ELF-1 (cell line): ENCODE data around the gene CNTLN.
"Not testable (repeated sequence)": the region's sequence is repeated elsewhere in the genome, so short reads cannot be mapped to it uniquely, and the experiment has no call there.

Experiments used
- DNase-seq: peaks from one replicate; pipeline ENCODE4 v3.0.0-alpha.2; 2016; ENCODE audit warnings: low read depth, low spot score

The CNTLN gene

GRCh38 chr9:17293685-17294084 is 158.8 kb downstream of the CNTLN start:
- DNase-seq, result no peak

- DNase-seq, result no peak
Measured at GRCh38 chr9:17294822-17295624, 160.2 kb downstream of the CNTLN start.

GRCh38 chr9:17315341-17315740 is 180.5 kb downstream of the CNTLN start:
- no peak for DNase-seq

GRCh38 chr9:17318821-17319320 is 184.0 kb downstream of the CNTLN start:
- DNase-seq, result no peak

- no peak for DNase-seq
Measured at GRCh38 chr9:17319864-17320263, 185.0 kb downstream of the CNTLN start.

GRCh38 chr9:17322882-17323864 is 188.3 kb downstream of the CNTLN start:
- no peak for DNase-seq

- DNase-seq, result no peak
Measured at GRCh38 chr9:17328331-17328730, 193.5 kb downstream of the CNTLN start.

- no peak for DNase-seq
Measured at GRCh38 chr9:17330097-17330496, 195.3 kb downstream of the CNTLN start.

GRCh38 chr9:17332115-17332514 is 197.3 kb downstream of the CNTLN start:
- no peak for DNase-seq

GRCh38 chr9:17339156-17339555 is 204.3 kb downstream of the CNTLN start:
- DNase-seq, result no peak

- DNase-seq, result peak; percentile 6
Measured at GRCh38 chr9:17342696-17343095, 207.9 kb downstream of the CNTLN start.

GRCh38 chr9:17349831-17350230 is 215.0 kb downstream of the CNTLN start:
- no peak for DNase-seq

GRCh38 chr9:17354006-17354405 is 219.2 kb downstream of the CNTLN start:
- not testable (repeated sequence) for DNase-seq

GRCh38 chr9:17361378-17361777 is 226.5 kb downstream of the CNTLN start:
- DNase-seq, result no peak

- no peak for DNase-seq
Measured at GRCh38 chr9:17367035-17367434, 232.2 kb downstream of the CNTLN start.

- DNase-seq, result no peak
Measured at GRCh38 chr9:17380126-17380861, 245.5 kb downstream of the CNTLN start.

- DNase-seq, result no peak
Measured at GRCh38 chr9:17387565-17387964, 252.7 kb downstream of the CNTLN start.

- no peak for DNase-seq
Measured at GRCh38 chr9:17389026-17389425, 254.2 kb downstream of the CNTLN start.

- no peak for DNase-seq
Measured at GRCh38 chr9:17394881-17395510, 260.2 kb downstream of the CNTLN start.

GRCh38 chr9:17397166-17397728 is 262.4 kb downstream of the CNTLN start:
- DNase-seq, result peak; percentile 41

- no peak for DNase-seq
Measured at GRCh38 chr9:17398350-17398749, 263.5 kb downstream of the CNTLN start.
